ENCODE data around the gene FAM184B.

The FAM184B gene

DNA sequence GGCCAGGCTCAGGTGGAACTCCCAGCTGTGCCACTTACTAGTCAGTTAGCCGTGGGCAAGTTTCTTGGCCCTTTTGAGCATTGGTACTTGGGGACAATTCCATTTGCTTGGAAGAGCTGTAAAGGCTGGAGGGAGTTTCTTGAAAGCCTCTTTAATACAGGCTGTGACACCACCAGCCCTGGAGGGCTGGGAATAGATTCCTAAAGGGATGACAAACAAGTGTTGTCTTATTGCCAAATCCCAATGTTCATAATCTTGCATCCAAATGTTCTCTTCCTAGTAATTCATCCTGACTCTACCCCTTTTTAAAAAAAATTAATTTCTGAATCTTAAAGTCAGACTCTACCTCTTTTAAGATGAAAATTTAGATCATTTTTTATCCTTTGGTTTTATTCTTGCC lies 181.6 kb downstream of the FAM184B start:
- no peak overlapping the region for H3K4me3 Mint-ChIP-seq
- peaks cover 9% of the 10 kb centered on the region for H3K4me1 Mint-ChIP-seq
- no peak overlapping the region for H3K27ac Mint-ChIP-seq
- DNase-seq (ENCODE audit: low spot score in 2 of 2) = no peak
- H3K27me3 Mint-ChIP-seq = no peaks in the 10 kb centered on the region
- no peak for ATAC-seq (ENCODE audit: low read depth)
- peaks cover 14% of the 10 kb centered on the region for H3K36me3 Mint-ChIP-seq
- H3K9me3 Mint-ChIP-seq = no peaks in the 10 kb centered on the region

DNA sequence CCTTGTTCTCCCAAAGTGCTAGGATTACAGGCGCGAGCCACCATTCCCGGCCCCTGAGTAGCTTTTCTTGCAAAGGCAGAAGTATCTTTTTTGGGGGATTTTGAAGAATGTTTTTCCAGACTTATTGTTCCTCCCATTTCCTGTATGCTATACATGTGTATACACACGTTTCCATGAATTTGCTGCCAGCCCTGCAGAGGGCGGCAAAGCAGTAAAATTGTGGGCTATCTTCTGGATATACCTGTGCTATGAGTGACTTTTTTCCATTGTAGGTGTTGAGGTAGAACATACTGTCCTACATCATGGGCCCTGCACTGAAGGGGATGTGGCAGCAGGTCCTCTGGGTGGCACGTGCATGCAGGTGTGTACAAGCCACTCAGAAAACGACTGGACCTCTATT lies 183.9 kb downstream of the FAM184B start:
- DNase-seq (ENCODE audit: low spot score in 2 of 2) (no peak), ATAC-seq (ENCODE audit: low read depth) (no peak)
- H3K4me3 Mint-ChIP-seq = no peak overlapping the region
- peaks cover 20% of the 10 kb centered on the region for H3K36me3 Mint-ChIP-seq
- no peaks in the 10 kb centered on the region for H3K9me3 Mint-ChIP-seq
- peaks cover 20% of the 10 kb centered on the region for H3K4me1 Mint-ChIP-seq
- no peaks in the 10 kb centered on the region for H3K27me3 Mint-ChIP-seq
- H3K27ac Mint-ChIP-seq = no peak overlapping the region

DNA sequence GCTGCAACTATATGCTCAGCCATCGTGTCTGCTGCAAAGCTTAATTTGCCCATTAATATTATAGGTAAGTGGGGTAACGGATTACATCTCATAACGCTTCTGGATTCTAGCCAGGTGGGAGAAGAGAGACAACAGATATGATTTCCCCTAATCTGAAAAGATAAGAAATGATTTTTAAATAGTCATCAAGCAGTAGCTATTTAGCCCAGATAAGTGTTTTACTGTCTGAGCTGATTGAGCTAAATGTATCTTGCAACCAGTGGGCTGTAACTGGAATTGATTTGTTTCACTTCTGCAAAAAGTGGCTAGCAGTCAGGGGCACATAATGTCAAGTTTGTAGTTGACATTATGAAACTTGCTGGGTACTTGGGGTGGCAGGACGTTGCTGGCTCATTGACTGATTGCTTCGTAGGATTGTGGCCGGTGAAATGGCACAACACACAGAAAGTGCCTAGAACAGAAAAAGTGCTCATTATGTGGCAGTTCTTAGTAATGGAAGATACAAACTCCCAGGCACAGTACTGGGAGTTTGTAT lies 185.9 kb downstream of the FAM184B start:
- peaks cover 30% of the 10 kb centered on the region for H3K4me1 Mint-ChIP-seq
- no peak overlapping the region for H3K27ac Mint-ChIP-seq
- DNase-seq (ENCODE audit: low spot score in 2 of 2) = peak; percentile 22 to 47
- peak; percentile 95 for ATAC-seq (ENCODE audit: low read depth)
- peaks cover 25% of the 10 kb centered on the region for H3K36me3 Mint-ChIP-seq
- H3K9me3 Mint-ChIP-seq = no peaks in the 10 kb centered on the region
- H3K4me3 Mint-ChIP-seq = peak overlapping the region; percentile 32
- no peaks in the 10 kb centered on the region for H3K27me3 Mint-ChIP-seq

DNA sequence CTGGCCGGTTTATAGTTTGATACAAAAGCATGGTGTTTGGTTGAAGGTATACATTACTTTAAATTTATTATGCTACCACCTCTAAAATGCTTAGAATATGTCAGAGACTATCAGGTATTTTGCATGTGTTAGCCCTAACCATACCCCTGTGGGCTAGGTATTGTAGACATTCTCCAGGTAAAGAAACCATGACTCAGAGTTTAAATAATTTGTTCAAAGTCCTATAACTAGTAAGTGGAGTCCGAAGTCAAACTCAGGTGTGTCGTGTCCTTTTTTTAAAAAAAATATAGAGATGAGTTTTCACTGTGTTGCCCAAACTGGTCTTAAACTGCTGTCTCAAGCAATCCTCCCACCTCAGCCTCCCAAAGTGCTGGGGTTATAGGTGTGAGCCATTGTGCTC lies 192.1 kb downstream of the FAM184B start:
- no peak overlapping the region for H3K27ac Mint-ChIP-seq
- H3K4me3 Mint-ChIP-seq = no peak overlapping the region
- no peak for DNase-seq (ENCODE audit: low spot score in 2 of 2)
- no peaks in the 10 kb centered on the region for H3K9me3 Mint-ChIP-seq
- H3K36me3 Mint-ChIP-seq = peaks cover 42% of the 10 kb centered on the region
- no peak for ATAC-seq (ENCODE audit: low read depth)
- H3K4me1 Mint-ChIP-seq = peaks cover 20% of the 10 kb centered on the region
- no peaks in the 10 kb centered on the region for H3K27me3 Mint-ChIP-seq

DNA sequence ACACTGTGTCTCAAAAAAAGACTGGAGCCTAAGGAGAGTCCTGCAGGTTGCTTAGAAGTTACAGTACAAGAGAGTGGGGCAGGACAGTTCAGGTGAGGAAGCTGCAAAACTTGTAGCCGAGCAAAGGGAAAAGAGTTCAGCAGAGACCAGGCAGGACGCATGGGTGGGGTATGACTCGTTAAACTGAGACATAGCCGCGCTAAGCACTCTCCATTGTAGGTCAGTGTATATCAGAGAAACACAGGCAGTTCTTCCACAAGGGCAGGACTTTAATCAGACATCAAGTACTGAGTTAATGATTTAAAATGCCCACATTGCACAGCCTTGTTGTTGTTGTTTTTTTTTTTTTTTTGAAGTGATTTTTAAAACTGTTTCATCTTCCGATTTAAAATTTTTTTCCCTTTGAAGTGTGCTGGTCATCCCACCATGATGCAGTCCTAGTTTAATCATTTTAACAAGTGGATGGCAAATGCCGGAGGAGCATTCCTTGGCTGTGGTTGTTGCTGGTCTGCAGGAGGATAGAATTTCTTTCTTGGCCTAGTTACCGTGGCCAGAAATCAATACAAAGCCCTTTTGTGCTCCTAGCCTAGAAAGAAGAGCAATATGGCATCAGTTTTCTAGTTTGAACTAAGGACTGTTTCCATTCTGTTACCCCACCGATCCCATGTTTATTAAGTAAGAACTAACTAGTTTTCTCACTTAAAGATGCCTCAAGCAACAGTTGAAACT lies 194.2 kb downstream of the FAM184B start:
- Mint-ChIP-seq H3K27me3 (no peaks in the 10 kb centered on the region), H3K4me3 (no peak overlapping the region), H3K9me3 (no peaks in the 10 kb centered on the region), H3K36me3 (peaks cover 42% of the 10 kb centered on the region), H3K27ac (no peak overlapping the region), H3K4me1 (peaks cover 9% of the 10 kb centered on the region)
- ATAC-seq (ENCODE audit: low read depth) (no peak), DNase-seq (ENCODE audit: low spot score in 2 of 2) (no peak)

DNA sequence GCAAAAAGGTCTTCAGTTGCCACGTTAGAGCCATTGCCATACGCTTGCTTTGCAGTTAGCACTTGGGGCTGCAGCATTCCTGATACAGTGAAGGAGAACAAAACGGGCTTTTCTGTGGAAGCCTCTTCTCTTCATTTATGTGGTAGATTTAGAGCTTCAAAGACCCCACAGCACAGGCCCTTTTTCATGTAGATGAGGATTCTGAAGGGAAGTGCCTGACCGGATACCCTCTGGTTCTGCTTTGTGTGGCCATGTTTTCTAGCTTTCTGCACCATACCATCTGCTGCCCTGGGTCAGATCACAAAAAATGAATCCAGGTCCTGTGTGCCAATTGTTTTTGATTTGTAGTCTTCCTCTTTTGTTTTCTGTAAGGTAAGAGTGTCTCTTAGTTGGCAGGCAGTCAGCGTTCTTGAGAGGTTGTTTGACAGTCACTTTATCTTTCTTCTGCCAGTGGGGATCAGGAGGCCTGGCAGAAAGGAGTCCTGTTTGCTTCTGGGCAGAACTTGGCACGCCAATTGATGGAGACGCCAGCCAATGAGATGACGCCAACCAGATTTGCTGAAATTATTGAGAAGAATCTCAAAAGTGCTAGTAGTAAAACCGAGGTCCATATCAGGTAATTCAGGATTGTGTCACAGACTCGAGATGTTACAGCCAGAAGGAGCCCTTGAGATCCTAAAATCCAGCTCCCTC lies 196.8 kb downstream of the FAM184B start:
- Mint-ChIP-seq H3K4me3 (no peak overlapping the region), H3K36me3 (peaks cover 31% of the 10 kb centered on the region), H3K27ac (no peak overlapping the region), H3K27me3 (no peaks in the 10 kb centered on the region), H3K4me1 (peaks cover 2% of the 10 kb centered on the region), H3K9me3 (no peaks in the 10 kb centered on the region)
- no peak for DNase-seq (ENCODE audit: low spot score in 2 of 2)
- no peak for ATAC-seq (ENCODE audit: low read depth)

DNA sequence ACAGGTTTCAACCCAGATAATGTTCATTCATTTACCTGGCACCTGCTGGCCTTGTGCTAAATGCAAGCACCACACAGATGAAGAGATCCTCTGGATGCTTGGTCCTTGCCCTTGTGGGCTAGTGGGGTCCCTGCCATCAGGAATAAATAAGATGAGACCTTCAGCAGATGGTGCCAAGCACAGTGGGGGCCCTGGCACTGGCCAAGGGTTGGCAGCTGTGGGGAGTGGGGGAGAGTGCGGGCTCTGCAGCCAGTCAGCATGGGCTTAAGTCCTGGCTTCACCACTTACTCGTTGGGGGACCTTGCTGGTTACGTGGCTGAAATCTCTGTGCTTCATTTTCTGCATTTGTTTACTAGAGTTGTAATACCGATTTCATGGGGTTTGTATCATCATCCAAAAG lies 197.5 kb downstream of the FAM184B start:
- H3K9me3 Mint-ChIP-seq = no peaks in the 10 kb centered on the region
- no peak overlapping the region for H3K4me3 Mint-ChIP-seq
- H3K4me1 Mint-ChIP-seq = peaks cover 5% of the 10 kb centered on the region
- DNase-seq (ENCODE audit: low spot score in 2 of 2) = no peak
- no peak overlapping the region for H3K27ac Mint-ChIP-seq
- no peaks in the 10 kb centered on the region for H3K27me3 Mint-ChIP-seq
- H3K36me3 Mint-ChIP-seq = peaks cover 26% of the 10 kb centered on the region
- no peak for ATAC-seq (ENCODE audit: low read depth)

DNA sequence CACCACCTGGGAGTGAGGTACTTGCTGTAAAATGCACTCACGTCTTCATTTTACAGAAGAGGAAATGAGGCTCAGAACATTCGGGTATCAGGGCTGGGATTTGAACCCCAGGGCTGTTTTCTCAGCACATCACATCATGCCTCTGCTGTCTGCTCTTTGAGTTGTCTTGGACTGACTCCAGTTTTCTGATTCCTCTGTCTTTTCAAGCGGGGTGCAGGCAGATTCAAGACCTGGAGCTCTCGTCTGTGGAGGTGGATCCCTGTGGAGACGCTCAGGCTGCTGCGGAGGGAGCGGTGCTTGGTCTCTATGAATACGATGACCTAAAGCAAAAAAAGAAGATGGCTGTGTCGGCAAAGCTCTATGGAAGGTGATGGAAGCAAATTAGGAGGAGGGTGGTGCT lies 198.1 kb downstream of the FAM184B start:
- ATAC-seq (ENCODE audit: low read depth) = no peak
- Mint-ChIP-seq H3K4me1 (peaks cover 12% of the 10 kb centered on the region), H3K36me3 (peaks cover 23% of the 10 kb centered on the region), H3K27me3 (no peaks in the 10 kb centered on the region), H3K27ac (no peak overlapping the region), H3K9me3 (no peaks in the 10 kb centered on the region), H3K4me3 (no peak overlapping the region)
- DNase-seq (ENCODE audit: low spot score in 2 of 2) = no peak

DNA sequence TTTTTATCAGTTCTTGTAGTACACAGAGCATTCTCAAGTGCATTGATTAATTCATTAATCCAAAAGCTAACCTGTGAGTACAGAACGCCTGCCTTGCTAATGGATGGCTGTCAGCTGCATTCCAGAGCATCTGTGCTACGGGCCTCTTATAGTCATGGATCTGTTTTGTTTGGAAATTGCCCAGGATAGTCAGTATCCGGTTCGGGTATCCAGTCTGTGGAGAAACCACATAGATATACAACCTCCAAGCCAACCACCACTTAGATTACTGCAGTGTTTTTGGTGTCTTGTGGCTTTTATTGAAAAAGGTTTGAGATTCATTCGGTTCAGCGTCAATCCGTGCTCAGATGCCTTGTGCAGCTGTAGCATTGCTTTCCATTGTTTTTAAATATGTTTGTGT lies 200.5 kb downstream of the FAM184B start:
- peaks cover 14% of the 10 kb centered on the region for H3K36me3 Mint-ChIP-seq
- H3K27ac Mint-ChIP-seq = no peak overlapping the region
- no peak overlapping the region for H3K4me3 Mint-ChIP-seq
- no peaks in the 10 kb centered on the region for H3K27me3 Mint-ChIP-seq
- peaks cover 16% of the 10 kb centered on the region for H3K4me1 Mint-ChIP-seq
- no peak for DNase-seq (ENCODE audit: low spot score in 2 of 2)
- ATAC-seq (ENCODE audit: low read depth) = no peak
- no peaks in the 10 kb centered on the region for H3K9me3 Mint-ChIP-seq
